HUES6 (cell line): Measurements from ENCODE around the gene NEGR1.

Source experiments
- H3K27ac ChIP-seq: 2 replicates; pipeline ENCODE4 v1.7.0; 2013; ENCODE audit warnings: low read depth, mild to moderate bottlenecking, low read length, inconsistent platforms
- H3K27me3 ChIP-seq: 2 replicates; pipeline ENCODE4 v1.6.1; 2013; ENCODE audit warnings: low read length; ENCODE audit not compliant: control insufficient read depth, insufficient read depth
- H3K36me3 ChIP-seq: 2 replicates; pipeline ENCODE4 v1.6.1; 2013; ENCODE audit warnings: low read length; ENCODE audit not compliant: control insufficient read depth, insufficient read depth
- H3K4me1 ChIP-seq: 2 replicates; pipeline ENCODE4 v1.6.1; 2013; ENCODE audit warnings: low read length; ENCODE audit not compliant: control insufficient read depth, insufficient read depth
- H3K4me3 ChIP-seq: 2 replicates; pipeline ENCODE4 v1.5.1; 2013; ENCODE audit warnings: low read depth, low read length
- H3K9ac ChIP-seq: one replicate; pipeline ENCODE4 v1.6.1; 2013; ENCODE audit warnings: mild to moderate bottlenecking, low read length
- H3K9me3 ChIP-seq: 2 replicates; pipeline ENCODE4 v1.6.1; 2013; ENCODE audit warnings: low read depth, low read length; ENCODE audit not compliant: control insufficient read depth, insufficient read depth

Gene NEGR1

GRCh38 chr1:71448444-71448843, 833.9 kb downstream of the NEGR1 start:
- Histone ChIP-seq H3K9me3 (no peaks in the 10 kb centered on the region), H3K4me3 (no peak overlapping the region), H3K36me3 (no peaks in the 10 kb centered on the region), H3K4me1 (no peaks in the 10 kb centered on the region), H3K27ac (no peak overlapping the region), H3K9ac (no peak overlapping the region), H3K27me3 (no peaks in the 10 kb centered on the region)

- Histone ChIP-seq H3K9me3 (no peaks in the 10 kb centered on the region), H3K4me1 (peaks cover 11% of the 10 kb centered on the region; the same call in 1 of the 2 replicates), H3K27ac (no peak overlapping the region), H3K27me3 (no peaks in the 10 kb centered on the region), H3K4me3 (no peak overlapping the region), H3K9ac (no peak overlapping the region), H3K36me3 (no peaks in the 10 kb centered on the region)
Observed at GRCh38 chr1:71438626-71439025, 843.7 kb downstream of the NEGR1 start.

GRCh38 chr1:71435951-71436350, 846.4 kb downstream of the NEGR1 start:
- Histone ChIP-seq H3K4me1 (peaks cover 11% of the 10 kb centered on the region; the same call in 1 of the 2 replicates), H3K27me3 (no peaks in the 10 kb centered on the region), H3K27ac (no peak overlapping the region)

GRCh38 chr1:71434240-71434639, 848.1 kb downstream of the NEGR1 start:
- Histone ChIP-seq H3K27ac (no peak overlapping the region), H3K9ac (no peak overlapping the region), H3K9me3 (no peaks in the 10 kb centered on the region; the same call in 1 of the 2 replicates), H3K36me3 (no peaks in the 10 kb centered on the region), H3K4me3 (no peak overlapping the region), H3K27me3 (no peaks in the 10 kb centered on the region), H3K4me1 (peaks cover 11% of the 10 kb centered on the region; the same call in 1 of the 2 replicates)

More at GRCh38 chr1:71435951-71436350, 846.4 kb downstream of the NEGR1 start:
- H3K9me3 ChIP-seq, result no peaks in the 10 kb centered on the region; the same call in 1 of the 2 replicates
- H3K36me3 ChIP-seq, result no peaks in the 10 kb centered on the region
- no peak overlapping the region for H3K9ac ChIP-seq
- no peak overlapping the region for H3K4me3 ChIP-seq

- Histone ChIP-seq H3K9me3 (no peaks in the 10 kb centered on the region), H3K27ac (no peak overlapping the region), H3K9ac (no peak overlapping the region), H3K4me1 (0 out of 2 replicates have a peak, but pooled peaks cover 4% of the 10 kb centered on the region), H3K4me3 (no peak overlapping the region), H3K36me3 (no peaks in the 10 kb centered on the region), H3K27me3 (no peaks in the 10 kb centered on the region)
Observed at GRCh38 chr1:71428029-71428428, 854.3 kb downstream of the NEGR1 start.

GRCh38 chr1:71427066-71427465, 855.3 kb downstream of the NEGR1 start:
- H3K27ac ChIP-seq, result no peak overlapping the region
- H3K36me3 ChIP-seq, result no peaks in the 10 kb centered on the region
- no peak overlapping the region for H3K4me3 ChIP-seq
- no peaks in the 10 kb centered on the region for H3K27me3 ChIP-seq
- H3K9ac ChIP-seq, result no peak overlapping the region
- 0 out of 2 replicates have a peak, but pooled peaks cover 4% of the 10 kb centered on the region for H3K4me1 ChIP-seq
- no peaks in the 10 kb centered on the region for H3K9me3 ChIP-seq

- no peaks in the 10 kb centered on the region for H3K9me3 ChIP-seq
- H3K27me3 ChIP-seq, result no peaks in the 10 kb centered on the region
- no peak overlapping the region for H3K9ac ChIP-seq
- no peak overlapping the region for H3K27ac ChIP-seq
- H3K4me3 ChIP-seq, result no peak overlapping the region
- H3K36me3 ChIP-seq, result no peaks in the 10 kb centered on the region
- 0 out of 2 replicates have a peak, but pooled peaks cover 4% of the 10 kb centered on the region for H3K4me1 ChIP-seq
Observed at GRCh38 chr1:71424536-71424935, 857.8 kb downstream of the NEGR1 start.

GRCh38 chr1:71422221-71422620, 860.1 kb downstream of the NEGR1 start:
- H3K27ac ChIP-seq, result no peak overlapping the region
- no peaks in the 10 kb centered on the region for H3K27me3 ChIP-seq
- no peak overlapping the region for H3K4me3 ChIP-seq
- no peaks in the 10 kb centered on the region for H3K9me3 ChIP-seq
- H3K9ac ChIP-seq, result no peak overlapping the region
- no peaks in the 10 kb centered on the region for H3K36me3 ChIP-seq
- H3K4me1 ChIP-seq, result 0 out of 2 replicates have a peak, but pooled peaks cover 4% of the 10 kb centered on the region

GRCh38 chr1:71417421-71417820, 864.9 kb downstream of the NEGR1 start:
- H3K27me3 ChIP-seq, result no peaks in the 10 kb centered on the region
- no peaks in the 10 kb centered on the region for H3K36me3 ChIP-seq
- no peaks in the 10 kb centered on the region for H3K9me3 ChIP-seq
- H3K9ac ChIP-seq, result no peak overlapping the region
- no peak overlapping the region for H3K27ac ChIP-seq
- H3K4me1 ChIP-seq, result no peaks in the 10 kb centered on the region
- H3K4me3 ChIP-seq, result no peak overlapping the region

GRCh38 chr1:71414179-71414578, 868.2 kb downstream of the NEGR1 start:
- Histone ChIP-seq H3K27me3 (no peaks in the 10 kb centered on the region), H3K27ac (no peak overlapping the region), H3K4me1 (no peaks in the 10 kb centered on the region), H3K9ac (no peak overlapping the region), H3K4me3 (no peak overlapping the region), H3K36me3 (no peaks in the 10 kb centered on the region), H3K9me3 (no peaks in the 10 kb centered on the region)

GRCh38 chr1:71413441-71414175, 868.7 kb downstream of the NEGR1 start:
- H3K4me3 ChIP-seq, result no peak overlapping the region
- no peaks in the 10 kb centered on the region for H3K36me3 ChIP-seq
- no peak overlapping the region for H3K27ac ChIP-seq
- no peaks in the 10 kb centered on the region for H3K4me1 ChIP-seq
- H3K27me3 ChIP-seq, result no peaks in the 10 kb centered on the region
- H3K9ac ChIP-seq, result no peak overlapping the region
- no peaks in the 10 kb centered on the region for H3K9me3 ChIP-seq
